Epidermal melanocyte (primary cell): ENCODE measurements around the gene RAB3C.
"Not testable (repeated sequence)": the region's sequence is repeated elsewhere in the genome, so short reads cannot be mapped to it uniquely, and the experiment has no call there.

ENCODE experiments used
- DNase-seq: peaks from one replicate; pipeline ENCODE4 v3.0.0; 2011; ENCODE audit warnings: low spot score; ENCODE audit not compliant: insufficient read length

The RAB3C gene

GRCh38 chr5:58582803-58583491 lies at the start of gene RAB3C:
Gene RAB3C (plus strand): TSS chr5:58583075. CDS start chr5:58583209, 134 bp downstream.
- DNase-seq: peak; percentile 80

GRCh38 chr5:58541935-58542334 lies 40.9 kb upstream of the RAB3C start:
- DNase-seq: not testable (repeated sequence)

- DNase-seq: no peak
Measured at GRCh38 chr5:58542709-58543108, 40.2 kb upstream of the RAB3C start.

- DNase-seq: no peak
Measured at GRCh38 chr5:58543723-58544122, 39.2 kb upstream of the RAB3C start.

- no peak for DNase-seq
Measured at GRCh38 chr5:58544195-58544594, 38.7 kb upstream of the RAB3C start.

GRCh38 chr5:58544926-58545325 lies 37.9 kb upstream of the RAB3C start:
- DNase-seq: no peak

- DNase-seq: no peak
Measured at GRCh38 chr5:58545912-58546311, 37.0 kb upstream of the RAB3C start.

GRCh38 chr5:58548068-58548467 lies 34.8 kb upstream of the RAB3C start:
- DNase-seq: no peak

GRCh38 chr5:58551492-58551891 lies 31.4 kb upstream of the RAB3C start:
- DNase-seq: no peak

- DNase-seq: not testable (repeated sequence)
Measured at GRCh38 chr5:58557665-58558338, 25.1 kb upstream of the RAB3C start.

- not testable (repeated sequence) for DNase-seq
Measured at GRCh38 chr5:58563016-58563700, 19.7 kb upstream of the RAB3C start.

- not testable (repeated sequence) for DNase-seq
Measured at GRCh38 chr5:58564043-58564832, 18.6 kb upstream of the RAB3C start.

- no peak for DNase-seq
Measured at GRCh38 chr5:58565033-58565432, 17.8 kb upstream of the RAB3C start.

- DNase-seq: no peak
Measured at GRCh38 chr5:58571501-58571900, 11.4 kb upstream of the RAB3C start.

GRCh38 chr5:58572973-58573372 lies 9.9 kb upstream of the RAB3C start:
- DNase-seq: not testable (repeated sequence)

GRCh38 chr5:58579781-58580180 lies 3.1 kb upstream of the RAB3C start:
- no peak for DNase-seq

GRCh38 chr5:58582019-58582802 lies 664 bp upstream of the RAB3C start:
- no peak for DNase-seq

GRCh38 chr5:58595952-58596351 lies 13.1 kb downstream of the RAB3C start:
- DNase-seq: no peak

- DNase-seq: no peak
Measured at GRCh38 chr5:58598440-58598839, 15.6 kb downstream of the RAB3C start.

- DNase-seq: no peak
Measured at GRCh38 chr5:58599217-58599616, 16.3 kb downstream of the RAB3C start.

GRCh38 chr5:58600613-58601012 lies 17.7 kb downstream of the RAB3C start:
- DNase-seq: not testable (repeated sequence)
